ENCODE measurements around the gene LEMD3.

DNA sequence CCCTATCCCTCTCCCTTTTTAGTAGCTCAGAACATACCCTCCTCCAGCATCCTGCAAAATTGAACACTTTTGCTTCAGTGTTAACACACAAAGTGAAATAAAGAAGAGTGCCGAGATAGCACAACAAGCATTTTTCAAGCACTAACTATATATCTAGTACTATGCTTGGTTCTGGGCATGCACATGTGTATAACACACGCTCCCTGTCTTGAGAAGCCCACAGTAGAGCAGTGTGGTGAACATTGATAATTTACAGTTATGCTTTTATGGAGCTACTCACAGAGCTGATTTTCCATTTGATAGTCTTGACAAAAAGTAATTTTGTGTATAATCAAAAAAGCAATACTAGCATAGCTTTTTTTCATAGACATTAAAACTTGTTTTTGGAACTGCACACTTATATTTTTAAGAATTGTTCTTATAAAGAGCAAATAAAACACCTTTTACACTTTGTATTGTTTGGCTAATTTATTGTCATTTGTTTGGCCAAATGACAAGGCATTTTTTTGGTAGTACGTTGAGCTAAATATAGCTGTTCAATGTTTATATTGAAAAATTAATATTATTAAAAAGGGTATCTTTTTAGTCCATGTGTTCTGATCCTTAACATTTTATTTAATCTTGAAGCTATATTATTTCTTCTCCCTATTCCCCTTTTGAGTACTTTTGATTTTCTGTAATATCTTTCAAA is 39.7 kb downstream of the LEMD3 start:
- TF ChIP-seq EZH2 (IDR thresholded peaks at IDR 0.05) = no peak
- TF ChIP-seq POLR2AphosphoS5 (IDR thresholded peaks at IDR 0.05; ENCODE audit: borderline replicate concordance, low read depth, low read length) = no peak
- TF ChIP-seq FOXP2 (optimal IDR thresholded peaks at IDR 0.05; ENCODE audit: control extremely low read depth, extremely low read length, insufficient read depth) = no peak
